OCI-LY1 (cell line): ENCODE results near the gene RASAL3.

Experiments
- H2AFZ ChIP-seq: fragments of 200-600 bp; sonication (generic), shearing (Covaris generic); 2 replicates; pipeline ENCODE4 v1.6.0; 2014; ENCODE audit warnings: antibody characterized with exemption, mild to moderate bottlenecking, low read length
- H3F3A ChIP-seq: fragments of 200-600 bp; sonication (generic), shearing (Covaris generic); 2 replicates; pipeline ENCODE4 v1.6.0; 2014; ENCODE audit warnings: mild to moderate bottlenecking, antibody characterized with exemption, low read length, moderate library complexity; ENCODE audit not compliant: insufficient read depth
- H3K27ac ChIP-seq: fragments of 200-600 bp; sonication (generic); 2 replicates; pipeline ENCODE4 v1.5.1; 2014; ENCODE audit warnings: low read length, mixed run types, mild to moderate bottlenecking, low read depth; ENCODE audit not compliant: poor library complexity, severe bottlenecking
- H3K27me3 ChIP-seq: fragments of 200-600 bp; sonication (generic); 2 replicates; pipeline ENCODE4 v1.6.0; 2014; ENCODE audit warnings: antibody characterized with exemption, mild to moderate bottlenecking, low read length, moderate library complexity; ENCODE audit not compliant: insufficient read depth
- H3K36me3 ChIP-seq: fragments of 200-600 bp; sonication (generic); 2 replicates; pipeline ENCODE4 v1.6.1; 2014; ENCODE audit warnings: mild to moderate bottlenecking, antibody characterized with exemption, low read length, moderate library complexity, mixed read lengths; ENCODE audit not compliant: insufficient read depth
- H3K4me1 ChIP-seq: fragments of 200-600 bp; sonication (generic); 2 replicates; pipeline ENCODE4 v1.5.1; 2014; ENCODE audit warnings: mild to moderate bottlenecking, low read length, moderate library complexity; ENCODE audit not compliant: insufficient read depth, severe bottlenecking
- H3K4me2 ChIP-seq: fragments of 200-600 bp; sonication (generic), shearing (Covaris generic); 2 replicates; pipeline ENCODE4 v1.6.1; 2014; ENCODE audit warnings: low read length
- H3K4me3 ChIP-seq: fragments of 200-600 bp; sonication (generic); 2 replicates; pipeline ENCODE4 v1.5.1; 2014; ENCODE audit warnings: low read length, low read depth, mild to moderate bottlenecking, mixed read lengths; ENCODE audit not compliant: poor library complexity, severe bottlenecking
- H3K79me2 ChIP-seq: fragments of 200-600 bp; shearing (Covaris generic); 2 replicates; pipeline ENCODE4 v1.6.1; 2016; ENCODE audit warnings: mixed run types, low read length, mixed read lengths; ENCODE audit not compliant: insufficient read depth
- H3K9ac ChIP-seq: fragments of 200-600 bp; sonication (generic), shearing (Covaris generic); 2 replicates; pipeline ENCODE4 v1.6.1; 2014; ENCODE audit warnings: mild to moderate bottlenecking, low read length, mixed read lengths
- H3K9me2 ChIP-seq: fragments of 200-600 bp; sonication (generic), shearing (Covaris generic); 2 replicates; pipeline ENCODE4 v1.6.1; 2014; ENCODE audit warnings: low read depth, mild to moderate bottlenecking, low read length, mixed read lengths
- H3K9me3 ChIP-seq: fragments of 200-600 bp; shearing (Covaris generic); 2 replicates; pipeline ENCODE4 v1.6.1; 2014; ENCODE audit warnings: low read length, mixed read lengths
- H4K20me1 ChIP-seq: fragments of 200-600 bp; sonication (generic), shearing (Covaris generic); 2 replicates; pipeline ENCODE4 v1.6.0; 2016; ENCODE audit warnings: mild to moderate bottlenecking, low read length; ENCODE audit not compliant: insufficient read depth
- EZH2 ChIP-seq: fragments of 200-600 bp; sonication (generic), shearing (Covaris generic); IDR thresholded peaks from 2 replicates; pipeline ENCODE4 v1.8.0; 2017; ENCODE audit warnings: borderline replicate concordance, mixed run types, mild to moderate bottlenecking, antibody characterized with exemption, low read length, moderate library complexity, mixed read lengths
- TF ChIP-seq, protein P1 (sequence below): fragments of 200-600 bp; sonication (generic), shearing (Covaris generic); IDR thresholded peaks from 2 replicates; pipeline ENCODE4 v1.5.1; 2017; ENCODE audit warnings: mild to moderate bottlenecking, antibody characterized with exemption, low read length, moderate library complexity, mixed read lengths

RASAL3 gene

DNA sequence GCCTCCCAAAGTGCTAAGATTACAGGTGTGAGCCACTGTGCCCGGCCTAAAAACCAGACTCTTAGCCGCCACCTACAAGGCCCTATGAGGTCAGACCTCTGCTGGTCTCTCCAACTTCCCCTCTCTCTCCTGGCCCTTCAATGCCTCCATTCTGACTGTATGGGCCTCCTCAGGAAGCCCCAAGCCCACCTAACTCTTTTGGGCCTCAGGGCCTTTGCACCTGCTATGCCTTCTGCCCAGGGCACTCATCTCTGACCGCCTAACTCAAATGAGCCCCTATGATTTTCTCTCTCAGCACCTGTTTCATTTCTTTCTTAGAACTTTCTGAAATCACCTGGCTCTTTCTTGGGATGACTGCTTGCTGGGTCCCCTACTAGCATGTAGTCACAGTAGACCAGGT, 21.0 kb downstream of the RASAL3 start:
- no peaks in the 10 kb centered on the region for H3F3A ChIP-seq
- H3K9me3 ChIP-seq: no peaks in the 10 kb centered on the region
- H3K27me3 ChIP-seq: peaks cover 3% of the 10 kb centered on the region; the same call in 1 of the 2 replicates
- H4K20me1 ChIP-seq: no peaks in the 10 kb centered on the region
- H3K9ac ChIP-seq: no peak overlapping the region
- H3K4me3 ChIP-seq: no peak overlapping the region
- H3K36me3 ChIP-seq: no peaks in the 10 kb centered on the region
- H2AFZ ChIP-seq: no peak overlapping the region
- H3K4me2 ChIP-seq: no peak overlapping the region
- no peaks in the 10 kb centered on the region for H3K9me2 ChIP-seq
- peaks cover 3% of the 10 kb centered on the region for H3K4me1 ChIP-seq
- H3K79me2 ChIP-seq: no peaks in the 10 kb centered on the region
- no peak for TF ChIP-seq EZH2
- TF ChIP-seq, protein P1, sequence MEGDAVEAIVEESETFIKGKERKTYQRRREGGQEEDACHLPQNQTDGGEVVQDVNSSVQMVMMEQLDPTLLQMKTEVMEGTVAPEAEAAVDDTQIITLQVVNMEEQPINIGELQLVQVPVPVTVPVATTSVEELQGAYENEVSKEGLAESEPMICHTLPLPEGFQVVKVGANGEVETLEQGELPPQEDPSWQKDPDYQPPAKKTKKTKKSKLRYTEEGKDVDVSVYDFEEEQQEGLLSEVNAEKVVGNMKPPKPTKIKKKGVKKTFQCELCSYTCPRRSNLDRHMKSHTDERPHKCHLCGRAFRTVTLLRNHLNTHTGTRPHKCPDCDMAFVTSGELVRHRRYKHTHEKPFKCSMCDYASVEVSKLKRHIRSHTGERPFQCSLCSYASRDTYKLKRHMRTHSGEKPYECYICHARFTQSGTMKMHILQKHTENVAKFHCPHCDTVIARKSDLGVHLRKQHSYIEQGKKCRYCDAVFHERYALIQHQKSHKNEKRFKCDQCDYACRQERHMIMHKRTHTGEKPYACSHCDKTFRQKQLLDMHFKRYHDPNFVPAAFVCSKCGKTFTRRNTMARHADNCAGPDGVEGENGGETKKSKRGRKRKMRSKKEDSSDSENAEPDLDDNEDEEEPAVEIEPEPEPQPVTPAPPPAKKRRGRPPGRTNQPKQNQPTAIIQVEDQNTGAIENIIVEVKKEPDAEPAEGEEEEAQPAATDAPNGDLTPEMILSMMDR: no peak
- no peak overlapping the region for H3K27ac ChIP-seq

DNA sequence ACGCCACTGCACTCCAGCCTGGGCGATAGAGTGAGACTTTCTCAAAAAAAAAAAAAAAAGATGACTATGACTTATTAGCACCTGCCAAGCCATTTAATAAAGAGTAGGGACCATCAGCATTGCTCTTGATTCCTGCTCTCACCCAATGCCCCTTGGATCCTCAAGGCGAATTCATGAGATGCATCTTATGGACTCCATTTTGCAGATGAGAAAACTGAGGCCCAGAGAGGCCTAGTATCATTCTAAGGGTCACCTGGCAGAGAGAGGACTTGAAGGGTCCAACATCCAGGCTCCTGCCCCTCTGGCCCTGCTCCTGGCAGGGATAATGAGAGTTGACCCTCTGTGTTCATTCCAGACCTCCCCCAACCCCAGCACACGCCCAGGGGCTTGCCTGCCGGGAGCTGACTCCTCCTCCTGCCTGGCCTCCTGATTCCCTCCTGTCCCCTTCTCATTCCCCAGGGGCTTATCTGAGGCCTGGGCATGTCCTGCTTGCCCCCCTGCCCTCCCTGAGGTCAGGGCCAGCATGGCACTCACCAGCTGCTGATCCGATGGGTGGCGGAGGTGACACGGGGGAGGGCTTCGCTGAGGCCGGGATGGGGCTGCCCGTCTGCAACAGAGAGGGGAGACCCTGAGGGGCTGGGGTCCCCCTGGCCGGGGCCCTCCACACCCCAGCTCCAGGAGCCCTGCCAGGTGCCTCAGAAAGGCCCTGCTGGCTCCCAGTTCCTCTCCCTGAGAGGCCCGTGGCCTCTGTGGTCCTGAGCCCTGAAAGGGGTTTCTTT, 22.0 kb downstream of the RASAL3 start:
- Histone ChIP-seq H3K27ac (no peak overlapping the region), H3K4me2 (no peak overlapping the region), H3K36me3 (no peaks in the 10 kb centered on the region), H3F3A (no peaks in the 10 kb centered on the region), H3K27me3 (peaks cover 3% of the 10 kb centered on the region; the same call in 1 of the 2 replicates), H3K9ac (no peak overlapping the region), H3K79me2 (no peaks in the 10 kb centered on the region), H3K9me3 (no peaks in the 10 kb centered on the region), H3K4me1 (no peaks in the 10 kb centered on the region), H2AFZ (no peak overlapping the region), H3K4me3 (no peak overlapping the region), H4K20me1 (no peaks in the 10 kb centered on the region), H3K9me2 (no peaks in the 10 kb centered on the region)
- TF ChIP-seq, protein P1: no peak
- TF ChIP-seq EZH2: no peak

- peaks cover 3% of the 10 kb centered on the region; the same call in 1 of the 2 replicates for H3K27me3 ChIP-seq
- H3K27ac ChIP-seq: no peak overlapping the region
- H3K4me1 ChIP-seq: no peaks in the 10 kb centered on the region
- H2AFZ ChIP-seq: no peak overlapping the region
- H3K4me2 ChIP-seq: no peak overlapping the region
- no peaks in the 10 kb centered on the region for H3K9me3 ChIP-seq
- no peaks in the 10 kb centered on the region for H3K9me2 ChIP-seq
- no peak overlapping the region for H3K9ac ChIP-seq
- H3K4me3 ChIP-seq: no peak overlapping the region
- H3K79me2 ChIP-seq: no peaks in the 10 kb centered on the region
- no peaks in the 10 kb centered on the region for H3K36me3 ChIP-seq
- no peaks in the 10 kb centered on the region for H3F3A ChIP-seq
- no peak for TF ChIP-seq EZH2
- TF ChIP-seq, protein P1: no peak
- no peaks in the 10 kb centered on the region for H4K20me1 ChIP-seq
Observed at GRCh38 chr19:15441317-15441716, 23.0 kb downstream of the RASAL3 start.
